Activated naive CD8-positive, alpha-beta T cell treated with anti-CD3 and anti-CD28 coated beads, Interleukin-2, amount 50 U/mL, for 24 hours (primary cell): ENCODE data around the gene TTC12.

Experiments used
- ATAC-seq: fragments of 150-1000 bp; cut with Tn5 transposase; one replicate; pipeline ENCODE4 v1.10.0; 2021
- DNase-seq: peaks from one replicate; pipeline ENCODE4 v3.0.0; 2021
- H3K27ac Mint-ChIP-seq: one replicate; pipeline ENCODE4 v1.8.0; 2021; ENCODE audit warnings: mild to moderate bottlenecking, mixed read lengths
- H3K27me3 Mint-ChIP-seq: one replicate; pipeline ENCODE4 v1.8.0; 2021; ENCODE audit warnings: mixed read lengths
- H3K36me3 Mint-ChIP-seq: one replicate; pipeline ENCODE4 v1.8.0; 2021; ENCODE audit warnings: low read depth, mixed read lengths
- H3K4me1 Mint-ChIP-seq: one replicate; pipeline ENCODE4 v1.8.0; 2021; ENCODE audit warnings: mixed read lengths
- H3K4me3 Mint-ChIP-seq: one replicate; pipeline ENCODE4 v1.8.0; 2021; ENCODE audit warnings: mild to moderate bottlenecking, moderate library complexity, mixed read lengths
- H3K9me3 Mint-ChIP-seq: one replicate; pipeline ENCODE4 v1.8.0; 2021; ENCODE audit warnings: mixed read lengths

TTC12 gene, protein sequence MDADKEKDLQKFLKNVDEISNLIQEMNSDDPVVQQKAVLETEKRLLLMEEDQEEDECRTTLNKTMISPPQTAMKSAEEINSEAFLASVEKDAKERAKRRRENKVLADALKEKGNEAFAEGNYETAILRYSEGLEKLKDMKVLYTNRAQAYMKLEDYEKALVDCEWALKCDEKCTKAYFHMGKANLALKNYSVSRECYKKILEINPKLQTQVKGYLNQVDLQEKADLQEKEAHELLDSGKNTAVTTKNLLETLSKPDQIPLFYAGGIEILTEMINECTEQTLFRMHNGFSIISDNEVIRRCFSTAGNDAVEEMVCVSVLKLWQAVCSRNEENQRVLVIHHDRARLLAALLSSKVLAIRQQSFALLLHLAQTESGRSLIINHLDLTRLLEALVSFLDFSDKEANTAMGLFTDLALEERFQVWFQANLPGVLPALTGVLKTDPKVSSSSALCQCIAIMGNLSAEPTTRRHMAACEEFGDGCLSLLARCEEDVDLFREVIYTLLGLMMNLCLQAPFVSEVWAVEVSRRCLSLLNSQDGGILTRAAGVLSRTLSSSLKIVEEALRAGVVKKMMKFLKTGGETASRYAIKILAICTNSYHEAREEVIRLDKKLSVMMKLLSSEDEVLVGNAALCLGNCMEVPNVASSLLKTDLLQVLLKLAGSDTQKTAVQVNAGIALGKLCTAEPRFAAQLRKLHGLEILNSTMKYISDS

DNA sequence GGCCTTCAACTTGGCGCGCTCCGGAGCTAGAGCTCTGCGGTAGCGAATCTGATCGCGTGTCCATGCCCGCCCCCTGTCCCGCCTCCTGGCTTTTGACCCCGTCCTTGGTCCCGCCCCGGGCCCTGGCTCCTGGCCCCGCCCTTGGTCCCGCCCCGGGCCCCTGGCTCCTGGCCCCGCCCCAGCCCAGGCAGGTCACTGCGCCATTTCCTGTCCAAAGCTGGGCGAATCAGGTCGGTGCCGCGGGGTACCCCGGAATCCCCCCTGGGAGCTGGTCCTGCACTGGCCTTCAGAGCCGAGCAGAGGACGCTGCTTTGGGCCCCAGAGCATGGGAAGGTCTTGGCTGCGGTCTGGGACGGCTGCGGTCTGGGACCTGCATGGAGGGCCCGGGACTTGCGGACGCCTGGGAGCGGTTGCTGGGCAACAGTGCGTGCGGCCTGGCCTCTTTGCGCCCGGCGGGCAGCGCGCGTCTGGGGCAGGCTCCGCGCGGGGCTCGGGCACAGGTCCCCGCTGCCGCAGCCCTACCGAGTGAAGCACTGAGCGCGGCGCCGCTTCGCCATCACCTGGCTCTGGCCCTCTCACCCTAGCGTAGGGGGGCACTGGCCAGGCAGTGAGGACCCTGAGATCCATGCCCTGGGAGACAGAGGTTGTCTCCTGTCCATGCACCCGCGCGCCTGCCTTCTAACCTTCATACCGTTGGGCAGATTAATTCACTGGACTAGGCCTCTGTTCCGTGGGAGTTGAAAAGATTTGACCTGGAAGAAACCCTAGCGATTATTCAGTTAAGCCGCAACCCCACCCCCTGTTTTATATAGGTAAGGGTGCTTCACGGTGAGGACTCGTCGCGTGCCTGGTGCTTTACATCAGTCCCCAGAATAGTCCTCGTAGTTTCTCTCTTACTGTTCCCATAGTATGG is at the start of gene TTC12:
Gene TTC12 (plus strand): TSS at position 195 of the 913 bp plus-strand sequence. CDS start 1,675 bp downstream, outside the sequence.
- Mint-ChIP-seq H3K27ac (peak within 1 kb of the TSS; percentile 83), H3K27me3 (no peaks in the 10 kb centered on the region), H3K36me3 (peaks cover 21% of the 10 kb centered on the region), H3K4me3 (peak within 1 kb of the TSS; percentile 82), H3K4me1 (peaks cover 20% of the 10 kb centered on the region), H3K9me3 (no peaks in the 10 kb centered on the region)
- peak; percentile 96 for DNase-seq
- peak; percentile 98 for ATAC-seq

DNA sequence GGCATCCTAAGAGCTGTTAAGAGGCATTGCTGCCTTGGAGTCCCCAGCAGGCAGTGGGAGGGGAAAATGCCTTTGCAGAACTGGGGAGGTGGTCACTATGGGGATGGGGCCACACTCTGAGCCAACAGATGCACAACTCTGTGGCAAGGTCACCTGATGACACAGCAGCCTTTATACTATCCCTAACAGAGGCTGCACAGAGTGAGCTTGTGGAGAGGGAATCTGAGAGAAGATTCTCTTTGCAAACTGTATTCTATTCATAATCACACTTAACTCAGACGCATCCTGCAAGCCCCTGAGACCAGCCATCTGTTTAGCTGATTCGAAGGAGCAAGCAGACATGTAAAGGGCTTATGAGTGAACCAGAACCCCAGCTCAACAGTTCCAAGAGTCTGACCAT is 49.0 kb upstream of the TTC12 start:
- no peaks in the 10 kb centered on the region for H3K9me3 Mint-ChIP-seq

DNA sequence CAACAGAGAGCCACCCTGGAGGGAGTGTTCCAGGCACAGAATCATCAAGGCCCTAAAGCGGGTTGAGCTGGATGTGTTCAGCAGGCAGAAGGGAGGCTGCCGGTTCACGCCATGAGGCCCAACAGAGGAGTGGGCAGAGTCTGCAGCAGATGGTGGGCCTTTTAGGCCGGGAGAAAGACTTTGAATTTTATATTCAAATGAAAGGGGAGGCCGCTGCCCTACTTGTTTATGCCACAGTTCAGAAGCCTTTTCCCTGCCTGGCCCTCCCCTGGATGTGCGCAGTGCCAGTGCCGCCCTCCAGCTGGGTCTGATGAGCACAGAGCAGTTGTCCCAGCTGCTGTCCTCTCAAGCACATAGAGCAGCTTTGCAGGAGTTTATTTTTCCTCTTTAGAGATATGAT is 46.9 kb upstream of the TTC12 start:
- no peaks in the 10 kb centered on the region for H3K36me3 Mint-ChIP-seq
- no peaks in the 10 kb centered on the region for H3K4me1 Mint-ChIP-seq
- no peak for DNase-seq
- H3K9me3 Mint-ChIP-seq = no peaks in the 10 kb centered on the region
- H3K4me3 Mint-ChIP-seq = no peak overlapping the region
- H3K27me3 Mint-ChIP-seq = peaks cover 2% of the 10 kb centered on the region
- ATAC-seq = no peak
- H3K27ac Mint-ChIP-seq = no peak overlapping the region

More for the DNA sequence above, 49.0 kb upstream of the TTC12 start:
- Mint-ChIP-seq H3K4me3 (no peak overlapping the region), H3K27ac (no peak overlapping the region), H3K36me3 (no peaks in the 10 kb centered on the region), H3K4me1 (no peaks in the 10 kb centered on the region), H3K27me3 (peaks cover 2% of the 10 kb centered on the region)
- ATAC-seq = no peak
- DNase-seq = no peak

DNA sequence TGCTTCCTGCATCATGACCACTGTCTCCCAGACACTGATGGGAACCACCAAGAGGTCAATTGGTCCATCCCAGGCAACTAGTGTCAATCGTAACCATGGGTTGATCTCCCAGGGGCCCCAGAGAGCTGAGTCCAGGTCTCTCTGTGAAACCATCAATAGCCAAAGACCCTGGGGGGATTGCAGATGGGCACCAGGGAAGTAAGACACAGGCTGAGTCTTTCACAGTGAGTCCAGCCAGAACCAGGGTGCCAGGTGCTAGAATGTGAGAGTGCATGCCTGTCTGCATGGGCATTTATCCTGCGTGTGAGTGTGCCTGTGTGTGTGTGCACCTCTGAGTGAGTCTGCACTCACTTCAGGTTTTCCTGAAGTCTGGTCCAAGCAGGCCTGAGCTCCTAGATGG is 45.3 kb upstream of the TTC12 start:
- H3K9me3 Mint-ChIP-seq = no peaks in the 10 kb centered on the region
- H3K36me3 Mint-ChIP-seq = no peaks in the 10 kb centered on the region
- no peaks in the 10 kb centered on the region for H3K4me1 Mint-ChIP-seq
- ATAC-seq (no peak), DNase-seq (no peak)
- H3K27ac Mint-ChIP-seq = no peak overlapping the region
- no peak overlapping the region for H3K4me3 Mint-ChIP-seq
- peaks cover 3% of the 10 kb centered on the region for H3K27me3 Mint-ChIP-seq

DNA sequence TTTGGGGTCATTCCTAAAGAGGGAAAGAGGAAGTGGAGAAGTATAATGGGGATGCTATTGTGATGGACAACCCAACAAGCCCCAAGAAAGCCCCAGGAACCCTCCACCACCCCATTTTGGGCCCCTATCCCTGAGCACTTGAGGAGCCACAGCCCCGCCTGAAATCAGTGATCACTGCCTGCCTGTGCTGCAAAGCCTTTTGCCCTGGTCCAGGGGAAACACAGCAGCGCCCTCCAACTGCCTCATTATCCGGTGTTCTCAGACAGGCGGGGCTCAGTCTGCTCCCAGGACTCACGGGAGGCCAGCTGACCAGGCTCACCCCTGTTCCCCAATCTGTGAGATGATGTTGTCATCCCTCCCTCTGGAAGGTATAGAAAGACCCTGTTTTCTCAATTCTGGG is 44.7 kb upstream of the TTC12 start:
- Mint-ChIP-seq H3K36me3 (no peaks in the 10 kb centered on the region), H3K27ac (no peak overlapping the region), H3K4me1 (no peaks in the 10 kb centered on the region), H3K4me3 (no peak overlapping the region), H3K27me3 (peaks cover 3% of the 10 kb centered on the region), H3K9me3 (no peaks in the 10 kb centered on the region)
- DNase-seq (no peak), ATAC-seq (no peak)

DNA sequence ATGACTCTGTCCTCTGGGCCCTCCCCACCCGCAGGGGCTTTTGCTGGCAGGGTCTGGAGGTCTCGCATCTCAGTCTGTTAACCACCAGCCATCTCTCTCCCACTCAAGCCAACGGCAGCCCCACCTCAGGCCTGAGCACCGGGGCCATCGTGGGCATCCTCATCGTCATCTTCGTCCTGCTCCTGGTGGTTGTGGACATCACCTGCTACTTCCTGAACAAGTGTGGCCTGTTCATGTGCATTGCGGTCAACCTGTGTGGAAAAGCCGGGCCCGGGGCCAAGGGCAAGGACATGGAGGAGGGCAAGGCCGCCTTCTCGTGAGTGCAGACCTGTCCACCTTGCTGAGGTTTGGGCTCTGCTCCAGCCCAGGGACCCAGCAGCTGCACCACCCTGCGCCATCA is 44.3 kb upstream of the TTC12 start:
- ATAC-seq (no peak), DNase-seq (no peak)
- no peaks in the 10 kb centered on the region for H3K9me3 Mint-ChIP-seq
- H3K36me3 Mint-ChIP-seq = no peaks in the 10 kb centered on the region
- H3K4me3 Mint-ChIP-seq = no peak overlapping the region
- H3K27me3 Mint-ChIP-seq = peaks cover 3% of the 10 kb centered on the region
- H3K27ac Mint-ChIP-seq = no peak overlapping the region
- H3K4me1 Mint-ChIP-seq = no peaks in the 10 kb centered on the region

DNA sequence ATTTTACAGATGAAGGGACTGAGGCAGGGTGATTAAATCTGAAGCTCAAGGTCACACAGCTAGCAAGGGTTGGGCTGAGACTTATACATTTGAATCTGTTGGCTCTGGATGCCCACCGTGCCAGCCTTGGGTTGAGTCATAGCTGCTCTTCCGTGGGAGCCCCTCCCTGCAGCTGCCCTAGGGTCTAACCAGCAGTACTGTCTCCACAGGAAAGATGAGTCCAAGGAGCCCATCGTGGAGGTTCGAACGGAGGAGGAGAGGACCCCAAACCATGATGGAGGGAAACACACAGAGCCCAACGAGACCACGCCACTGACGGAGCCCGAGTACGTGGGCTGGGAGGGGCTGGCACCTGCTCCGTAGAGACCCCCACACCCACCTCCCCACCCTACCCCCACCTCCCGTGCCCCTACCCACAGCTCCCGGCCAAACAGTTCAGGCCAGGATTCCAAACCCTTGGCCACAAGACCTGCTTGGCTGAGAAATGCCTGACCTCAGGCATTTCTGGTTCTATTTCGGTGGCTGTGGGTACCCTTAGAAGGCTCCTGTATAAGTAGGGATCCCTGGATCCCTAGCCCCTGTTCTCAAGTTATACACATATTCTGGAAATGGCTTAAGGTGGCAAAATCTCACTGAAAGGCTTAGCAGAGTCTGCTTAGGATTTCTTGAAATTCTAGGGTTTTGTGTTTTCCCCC is 42.7 kb upstream of the TTC12 start:
- Mint-ChIP-seq H3K27me3 (peaks cover 3% of the 10 kb centered on the region), H3K4me1 (no peaks in the 10 kb centered on the region), H3K4me3 (no peak overlapping the region), H3K9me3 (no peaks in the 10 kb centered on the region), H3K36me3 (no peaks in the 10 kb centered on the region), H3K27ac (no peak overlapping the region)
- DNase-seq (no peak), ATAC-seq (no peak)

DNA sequence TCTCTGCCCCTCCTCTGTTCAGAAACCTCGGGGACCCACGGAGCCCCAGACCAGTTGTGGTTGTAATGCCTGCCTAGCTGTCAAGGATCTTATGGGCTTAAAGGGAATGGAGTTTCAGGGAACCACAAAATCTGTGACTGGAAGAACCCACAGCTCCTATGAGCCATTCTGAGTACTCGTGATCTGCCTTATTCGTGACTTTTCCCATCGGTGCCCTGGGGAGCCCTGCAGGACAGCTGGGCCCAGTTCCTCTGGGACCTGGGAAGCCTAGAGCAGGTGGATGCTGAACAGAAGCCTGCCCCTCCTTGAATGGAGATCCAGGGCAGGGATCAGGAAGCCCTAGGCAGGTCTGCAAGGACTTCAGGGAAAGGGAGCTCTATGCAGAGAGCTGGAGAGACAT is 42.1 kb upstream of the TTC12 start:
- no peak for DNase-seq
- ATAC-seq = no peak
- no peaks in the 10 kb centered on the region for H3K4me1 Mint-ChIP-seq
- H3K36me3 Mint-ChIP-seq = no peaks in the 10 kb centered on the region
- no peak overlapping the region for H3K27ac Mint-ChIP-seq
- no peak overlapping the region for H3K4me3 Mint-ChIP-seq
- H3K27me3 Mint-ChIP-seq = peaks cover 3% of the 10 kb centered on the region
- no peaks in the 10 kb centered on the region for H3K9me3 Mint-ChIP-seq

DNA sequence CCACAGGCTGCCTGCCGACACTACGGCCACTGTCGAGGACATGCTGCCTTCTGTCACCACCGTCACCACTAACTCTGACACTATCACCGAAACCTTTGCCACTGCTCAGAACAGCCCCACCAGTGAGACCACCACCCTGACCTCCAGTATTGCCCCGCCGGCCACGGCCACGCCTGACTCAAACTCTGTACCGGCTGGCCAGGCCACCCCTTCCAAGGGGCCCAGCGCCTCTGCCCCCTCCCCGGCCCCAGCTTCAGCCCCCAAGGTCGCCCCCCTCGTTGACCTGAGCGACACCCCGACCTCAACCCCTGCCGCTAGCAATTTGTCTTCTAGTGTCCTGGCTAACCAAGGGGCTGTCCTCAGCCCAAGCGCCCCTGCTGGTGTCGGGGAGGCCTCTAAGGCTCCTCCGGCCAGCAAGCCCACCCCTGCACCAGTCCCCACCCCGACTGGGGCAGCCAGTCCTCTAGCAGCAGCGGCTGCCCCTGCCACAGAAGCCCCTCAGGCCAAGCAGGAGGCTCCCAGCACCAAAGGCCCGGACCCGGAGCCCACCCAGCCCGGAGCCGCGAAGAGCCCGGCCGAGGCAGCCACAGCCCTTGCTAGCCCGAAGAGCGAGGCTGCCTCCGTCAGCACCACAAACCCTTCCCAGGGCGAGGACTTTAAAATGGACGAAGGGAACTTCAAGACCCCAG is 41.3 kb upstream of the TTC12 start:
- H3K27me3 Mint-ChIP-seq = peaks cover 3% of the 10 kb centered on the region
- H3K4me3 Mint-ChIP-seq = no peak overlapping the region
- H3K4me1 Mint-ChIP-seq = no peaks in the 10 kb centered on the region
- no peak overlapping the region for H3K27ac Mint-ChIP-seq
- DNase-seq = no peak
- no peaks in the 10 kb centered on the region for H3K36me3 Mint-ChIP-seq
- no peaks in the 10 kb centered on the region for H3K9me3 Mint-ChIP-seq
- no peak for ATAC-seq

DNA sequence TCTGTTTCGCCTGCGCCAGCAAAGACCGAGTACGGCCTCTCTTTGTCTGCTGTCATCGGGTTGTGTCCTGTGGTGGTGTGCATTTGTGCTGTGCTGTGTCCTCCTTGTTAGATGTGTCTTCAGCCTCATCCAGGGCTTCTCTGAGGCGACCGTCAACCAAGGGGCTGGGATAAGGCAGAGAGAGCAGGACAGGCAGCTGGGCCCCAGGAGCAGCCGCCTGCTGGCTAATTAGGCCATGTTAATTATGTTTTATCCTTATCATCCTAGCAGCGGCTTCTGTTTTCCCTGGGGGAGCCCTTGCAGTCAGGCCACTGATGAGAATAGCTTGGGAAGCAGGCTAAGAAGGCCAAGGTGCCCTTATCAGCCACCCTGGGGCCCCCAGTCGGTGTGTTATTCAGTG is 40.7 kb upstream of the TTC12 start:
- Mint-ChIP-seq H3K27ac (no peak overlapping the region), H3K4me3 (no peak overlapping the region)
- ATAC-seq = no peak

DNA sequence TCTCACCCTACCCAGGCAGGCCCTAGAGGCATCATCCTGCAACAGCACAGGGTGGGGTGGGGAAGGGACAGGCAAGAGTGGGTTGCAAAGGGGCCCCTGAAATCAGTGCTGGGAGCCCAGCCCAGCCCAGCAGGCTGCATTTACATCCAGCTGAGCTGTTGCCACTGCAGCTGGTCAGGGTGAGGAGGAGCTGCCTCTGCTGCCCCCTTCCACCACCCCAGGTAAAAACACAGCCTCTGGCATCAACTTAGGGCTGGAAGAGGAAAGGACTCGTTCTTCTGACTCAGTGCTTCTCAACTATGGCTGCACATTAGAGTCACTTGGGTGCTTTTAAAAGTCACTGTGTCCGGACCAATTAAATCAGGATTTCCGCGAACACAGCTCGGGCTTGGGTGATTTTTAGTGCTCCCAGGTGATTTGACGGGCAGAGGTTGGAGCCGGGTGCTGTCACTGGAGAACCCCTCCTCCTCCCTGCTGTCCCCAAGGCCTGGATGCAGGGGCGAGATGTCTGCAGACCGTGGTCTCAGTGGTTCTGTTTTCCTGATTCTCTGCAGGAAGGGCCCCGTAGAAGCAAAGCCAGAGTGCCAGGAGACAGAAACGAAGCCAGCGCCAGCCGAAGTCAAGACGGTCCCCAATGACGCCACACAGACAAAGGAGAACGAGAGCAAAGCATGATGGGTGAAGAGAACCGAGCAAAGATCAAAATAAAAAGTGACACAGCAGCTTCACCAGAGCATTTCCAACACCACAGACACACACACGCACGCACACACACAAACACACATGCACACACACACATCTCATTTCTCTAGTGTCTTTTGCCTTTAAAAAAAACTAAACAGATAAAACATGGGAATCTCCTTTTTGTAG is 39.4 kb upstream of the TTC12 start:
- no peak overlapping the region for H3K27ac Mint-ChIP-seq
- ATAC-seq (no peak), DNase-seq (no peak)
- H3K27me3 Mint-ChIP-seq = peaks cover 3% of the 10 kb centered on the region
- no peaks in the 10 kb centered on the region for H3K9me3 Mint-ChIP-seq
- no peaks in the 10 kb centered on the region for H3K4me1 Mint-ChIP-seq
- H3K4me3 Mint-ChIP-seq = no peak overlapping the region
- no peaks in the 10 kb centered on the region for H3K36me3 Mint-ChIP-seq

More for the DNA sequence above, 40.7 kb upstream of the TTC12 start:
- Mint-ChIP-seq H3K27me3 (peaks cover 3% of the 10 kb centered on the region), H3K9me3 (no peaks in the 10 kb centered on the region), H3K4me1 (no peaks in the 10 kb centered on the region), H3K36me3 (no peaks in the 10 kb centered on the region)
- no peak for DNase-seq

DNA sequence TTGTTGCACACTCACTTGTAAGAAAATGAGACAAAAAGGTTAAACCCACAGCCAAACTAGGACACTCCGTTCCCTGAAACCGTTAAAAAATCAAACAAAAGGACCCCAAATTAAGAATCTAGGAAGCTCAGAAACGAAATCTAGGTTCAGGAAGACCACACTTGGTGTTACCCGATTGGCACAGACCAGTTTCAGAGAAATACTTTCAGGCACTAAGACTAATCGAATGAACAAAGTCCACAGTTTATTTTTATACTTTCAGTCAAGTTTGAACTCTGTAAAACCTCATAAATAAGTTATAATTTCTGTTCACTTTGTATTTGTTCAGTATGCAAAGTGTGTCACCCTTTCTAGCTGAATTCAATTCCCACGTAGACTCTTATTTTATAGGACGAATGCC is 38.8 kb upstream of the TTC12 start:
- ATAC-seq (no peak), DNase-seq (no peak)
- no peaks in the 10 kb centered on the region for H3K4me1 Mint-ChIP-seq
- no peak overlapping the region for H3K4me3 Mint-ChIP-seq
- no peaks in the 10 kb centered on the region for H3K36me3 Mint-ChIP-seq
- H3K27ac Mint-ChIP-seq = no peak overlapping the region
- peaks cover 2% of the 10 kb centered on the region for H3K27me3 Mint-ChIP-seq
- no peaks in the 10 kb centered on the region for H3K9me3 Mint-ChIP-seq

DNA sequence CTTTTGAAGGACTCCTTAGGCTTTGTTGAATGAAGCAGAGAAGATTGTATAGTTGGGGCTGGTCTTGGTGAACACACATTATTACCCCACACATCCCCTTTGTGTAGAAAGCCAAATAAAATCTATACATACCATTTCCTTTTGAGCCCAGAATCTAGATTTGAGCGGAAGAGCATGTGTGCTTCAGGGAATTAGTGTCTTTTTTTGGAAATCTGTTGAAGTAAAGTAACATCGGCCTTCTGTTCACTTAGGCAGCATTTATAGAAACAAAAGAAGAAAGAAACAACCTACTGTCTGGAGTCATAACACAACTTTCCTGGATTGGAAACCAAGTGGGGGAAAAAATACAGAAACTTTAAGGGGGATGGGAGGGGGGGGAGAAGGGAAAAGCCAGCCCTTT is 37.9 kb upstream of the TTC12 start:
- H3K27ac Mint-ChIP-seq = no peak overlapping the region
- DNase-seq (no peak), ATAC-seq (no peak)
- H3K4me3 Mint-ChIP-seq = no peak overlapping the region
- H3K9me3 Mint-ChIP-seq = no peaks in the 10 kb centered on the region
- H3K36me3 Mint-ChIP-seq = no peaks in the 10 kb centered on the region
- no peaks in the 10 kb centered on the region for H3K4me1 Mint-ChIP-seq
- H3K27me3 Mint-ChIP-seq = peaks cover 2% of the 10 kb centered on the region
